HCEC 1CT (cell line): Measurements from ENCODE around the gene IFTAP.
A peak's percentile ranks its signal among the peaks of the same experiment; 100 is the strongest.
"Not testable (repeated sequence)": the region's sequence is repeated elsewhere in the genome, so short reads cannot be mapped to it uniquely, and the experiment has no call there.

Experiments used
- DNase-seq: peaks from one replicate; pipeline ENCODE4 v3.0.0-alpha.2; 2017

The IFTAP gene

GRCh38 chr11:36657610-36658267 lies 63.4 kb downstream of the IFTAP start:
- DNase-seq, result no peak

- not testable (repeated sequence) for DNase-seq
Observed at GRCh38 chr11:36661359-36661758, 67.1 kb downstream of the IFTAP start.

GRCh38 chr11:36672815-36673450 lies 78.6 kb downstream of the IFTAP start:
- peak; percentile 32 for DNase-seq

GRCh38 chr11:36679547-36679946 lies 85.2 kb downstream of the IFTAP start:
- not testable (repeated sequence) for DNase-seq

GRCh38 chr11:36683818-36684217 lies 89.5 kb downstream of the IFTAP start:
- no peak for DNase-seq

- DNase-seq, result no peak
Observed at GRCh38 chr11:36684840-36685801, 90.8 kb downstream of the IFTAP start.

GRCh38 chr11:36688132-36688531 lies 93.8 kb downstream of the IFTAP start:
- DNase-seq, result no peak

- DNase-seq, result no peak
Observed at GRCh38 chr11:36688571-36689291, 94.4 kb downstream of the IFTAP start.

- no peak for DNase-seq
Observed at GRCh38 chr11:36689442-36689841, 95.1 kb downstream of the IFTAP start.

- no peak for DNase-seq
Observed at GRCh38 chr11:36692704-36693103, 98.4 kb downstream of the IFTAP start.

- no peak for DNase-seq
Observed at GRCh38 chr11:36693139-36693843, 99.0 kb downstream of the IFTAP start.

- DNase-seq, result no peak
Observed at GRCh38 chr11:36695111-36695510, 100.8 kb downstream of the IFTAP start.

GRCh38 chr11:36695571-36695970 lies 101.3 kb downstream of the IFTAP start:
- no peak for DNase-seq

GRCh38 chr11:36696550-36696949 lies 102.2 kb downstream of the IFTAP start:
- DNase-seq, result no peak

GRCh38 chr11:36699271-36699670 lies 105.0 kb downstream of the IFTAP start:
- DNase-seq, result no peak

- no peak for DNase-seq
Observed at GRCh38 chr11:36700246-36700645, 105.9 kb downstream of the IFTAP start.

GRCh38 chr11:36702330-36703054 lies 108.2 kb downstream of the IFTAP start:
- DNase-seq, result peak; percentile 41

- DNase-seq, result no peak
Observed at GRCh38 chr11:36703055-36703404, 108.7 kb downstream of the IFTAP start.
